Measurements from ENCODE around the gene SLC19A1. TPM values are rescaled to one million over a fixed set of nuclear protein-coding genes. Genes with fewer than 3 reads are reported as not detected.

The SLC19A1 gene
- polyA plus RNA-seq, 3 donors, result 25.0 to 53.0 (median 39.9) TPM

DNA sequence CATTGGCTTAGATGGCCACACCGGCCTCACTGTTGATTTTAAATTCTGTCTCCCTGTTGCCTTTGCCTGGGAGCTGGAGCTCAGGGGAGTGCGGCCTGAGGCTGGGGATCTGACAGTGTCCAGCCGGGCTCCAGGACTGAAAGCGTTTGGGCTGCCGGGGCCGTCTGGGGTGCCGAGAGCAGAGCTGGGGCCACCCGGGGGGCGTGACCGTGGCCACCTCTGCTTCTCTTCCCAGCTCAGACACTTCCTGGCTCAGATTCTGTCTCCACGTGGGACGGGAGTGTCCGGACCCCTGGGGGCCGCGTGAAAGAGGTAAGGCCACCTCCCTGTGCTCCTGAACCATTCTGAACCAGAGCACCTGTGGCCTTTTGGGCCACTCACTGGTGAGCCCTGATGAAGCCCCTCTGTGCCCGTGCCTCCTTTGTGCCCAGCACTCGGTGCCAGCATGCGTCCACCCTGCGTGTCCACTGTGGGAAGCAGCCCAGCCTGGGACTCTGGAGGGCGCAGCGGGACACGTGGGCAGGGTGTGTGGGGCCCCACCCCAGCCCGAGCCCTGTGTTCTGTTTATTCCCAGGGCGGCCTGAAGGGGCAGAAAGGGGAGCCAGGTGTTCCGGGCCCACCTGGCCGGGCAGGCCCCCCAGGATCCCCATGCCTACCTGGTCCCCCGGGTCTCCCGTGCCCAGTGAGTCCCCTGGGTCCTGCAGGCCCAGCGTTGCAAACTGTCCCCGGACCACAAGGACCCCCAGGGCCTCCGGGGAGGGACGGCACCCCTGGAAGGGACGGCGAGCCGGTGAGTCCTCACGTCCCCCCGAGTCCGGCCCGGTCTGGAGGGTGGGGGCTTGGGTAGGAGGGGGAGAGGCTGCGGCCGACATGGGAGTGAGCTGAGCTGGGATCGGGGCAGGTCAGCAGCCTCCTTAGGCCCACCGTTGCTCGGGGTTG, 64.8 kb downstream of the SLC19A1 start:
- peaks cover 0 to 6% (median 0%) of the 10 kb centered on the region in 7 donors for H3K9me3 Mint-ChIP-seq
- peak overlapping the region; percentile 94 to 98 (median 96) for H3K27ac Mint-ChIP-seq
- Histone ChIP-seq H3K36me3 (replicated peaks in 1 of 2; ENCODE audit: control insufficient read depth in 1 of 2, insufficient read depth in 2 of 2, low read length in 2 of 2) (no peaks in the 10 kb centered on the region), H3K4me3 (replicated peaks in 1 of 3; ENCODE audit: low read depth in 2 of 3, low read length in 3 of 3) (peak overlapping the region in 2 of 3 experiments; percentile 6 to 68), H3K4me1 (ENCODE audit: control insufficient read depth in 1 of 2, insufficient read depth in 2 of 2, low read length in 2 of 2) (peaks cover 41 to 43% of the 10 kb centered on the region in 2 donors), H3K79me2 (ENCODE audit: insufficient read depth, low read length) (no peaks in the 10 kb centered on the region), H2AFZ (ENCODE audit: insufficient read depth, low read depth, low read length, poor library complexity, severe bottlenecking) (peak overlapping the region; percentile 83), H3K27me3 (ENCODE audit: control insufficient read depth in 2 of 2, insufficient read depth in 2 of 2, low read length in 2 of 2) (no peaks in the 10 kb centered on the region), H3K4me2 (replicated peaks; ENCODE audit: extremely low read depth, low read length, poor library complexity, severe bottlenecking) (peak overlapping the region; percentile 73), H3K27ac (ENCODE audit: low read depth in 1 of 2, low read length in 2 of 2) (peak overlapping the region; percentile 80 to 91), H3K9me3 (replicated peaks in 1 of 2; ENCODE audit: control insufficient read depth in 1 of 2, insufficient read depth in 1 of 2, low read length in 2 of 2) (no peaks in the 10 kb centered on the region), H4K20me1 (ENCODE audit: insufficient read depth, low read length) (no peaks in the 10 kb centered on the region), H3K9ac (ENCODE audit: insufficient read depth, low read length, poor library complexity, severe bottlenecking) (peak overlapping the region; percentile 69)
- H3K27me3 Mint-ChIP-seq (ENCODE audit: low read depth in 3 of 3), result peaks cover 2 to 5% (median 3%) of the 10 kb centered on the region in 3 donors
- peak overlapping the region; percentile 69 to 86 for H3K4me3 Mint-ChIP-seq
- intact Hi-C loops (cut with micrococcal nuclease), result loop anchor here (5.0 kb wide), 3 partner anchors 70 to 345 kb away; no protein-coding TSS in a partner anchor
- WGBS (ENCODE audit: insufficient coverage), result 76% methylated on average over 43 of the region's 44 CpGs
- peaks cover 36% of the 10 kb centered on the region for H3K4me1 Mint-ChIP-seq
- no peak for TF ChIP-seq CTCF (IDR thresholded peaks at IDR 0.05)
- no peaks in the 10 kb centered on the region for H3K36me3 Mint-ChIP-seq
- DNase-seq, result no peak

- no peaks in the 10 kb centered on the region for H3K9me3 ChIP-seq (replicated peaks in 1 of 2; ENCODE audit: control insufficient read depth in 1 of 2, insufficient read depth in 1 of 2, low read length in 2 of 2)
- H2AFZ ChIP-seq (ENCODE audit: insufficient read depth, low read depth, low read length, poor library complexity, severe bottlenecking), result no peak overlapping the region
- Mint-ChIP-seq H3K27me3 (ENCODE audit: low read depth in 3 of 3) (peaks cover 2 to 4% (median 3%) of the 10 kb centered on the region in 3 donors), H3K4me3 (peak overlapping the region in 1 of 2 donors; percentile 12), H3K9me3 (peaks cover 0 to 6% (median 0%) of the 10 kb centered on the region in 7 donors), H3K36me3 (no peaks in the 10 kb centered on the region), H3K27ac (peak overlapping the region in 6 of 7 donors; percentile 4 to 64 (median 40)), H3K4me1 (peaks cover 31% of the 10 kb centered on the region)
- H3K9ac ChIP-seq (ENCODE audit: insufficient read depth, low read length, poor library complexity, severe bottlenecking), result no peak overlapping the region
- no peak for TF ChIP-seq CTCF (IDR thresholded peaks at IDR 0.05)
- H3K79me2 ChIP-seq (ENCODE audit: insufficient read depth, low read length), result no peaks in the 10 kb centered on the region
- H3K27me3 ChIP-seq (ENCODE audit: control insufficient read depth in 2 of 2, insufficient read depth in 2 of 2, low read length in 2 of 2), result no peaks in the 10 kb centered on the region
- no peak overlapping the region for H3K4me3 ChIP-seq (replicated peaks in 1 of 3; ENCODE audit: low read depth in 2 of 3, low read length in 3 of 3)
- DNase-seq, result no peak
- 92% methylated on average over 6 of the region's 6 CpGs for WGBS (ENCODE audit: insufficient coverage)
- H3K36me3 ChIP-seq (replicated peaks in 1 of 2; ENCODE audit: control insufficient read depth in 1 of 2, insufficient read depth in 2 of 2, low read length in 2 of 2), result no peaks in the 10 kb centered on the region
- no peak overlapping the region for H3K27ac ChIP-seq (ENCODE audit: low read depth in 1 of 2, low read length in 2 of 2)
- no peaks in the 10 kb centered on the region for H4K20me1 ChIP-seq (ENCODE audit: insufficient read depth, low read length)
- intact Hi-C loops (cut with micrococcal nuclease), result loop anchor here (5.0 kb wide), 3 partner anchors 71 to 346 kb away; no protein-coding TSS in a partner anchor
- peaks cover 34 to 35% of the 10 kb centered on the region in 2 donors for H3K4me1 ChIP-seq (ENCODE audit: control insufficient read depth in 1 of 2, insufficient read depth in 2 of 2, low read length in 2 of 2)
- no peak overlapping the region for H3K4me2 ChIP-seq (replicated peaks; ENCODE audit: extremely low read depth, low read length, poor library complexity, severe bottlenecking)
These were observed 65.7 kb downstream of the SLC19A1 start for GRCh38 chr21:45476582-45476981.
